Stimulated activated CD8-positive, alpha-beta memory T cell treated with anti-CD3 and anti-CD28 coated beads, Interleukin-2, amount 100 ng/mL, for 48 hours (primary cell): ENCODE measurements around the gene ANO3.
"Not testable (repeated sequence)": the region's sequence is repeated elsewhere in the genome, so short reads cannot be mapped to it uniquely, and the experiment has no call there.

Experiments
- DNase-seq, 2 donors: peaks; one replicate each; pipeline ENCODE4 v3.0.0-alpha.2; 2020; ENCODE audit warnings: low read depth in 2 of 2

ANO3 gene

DNA sequence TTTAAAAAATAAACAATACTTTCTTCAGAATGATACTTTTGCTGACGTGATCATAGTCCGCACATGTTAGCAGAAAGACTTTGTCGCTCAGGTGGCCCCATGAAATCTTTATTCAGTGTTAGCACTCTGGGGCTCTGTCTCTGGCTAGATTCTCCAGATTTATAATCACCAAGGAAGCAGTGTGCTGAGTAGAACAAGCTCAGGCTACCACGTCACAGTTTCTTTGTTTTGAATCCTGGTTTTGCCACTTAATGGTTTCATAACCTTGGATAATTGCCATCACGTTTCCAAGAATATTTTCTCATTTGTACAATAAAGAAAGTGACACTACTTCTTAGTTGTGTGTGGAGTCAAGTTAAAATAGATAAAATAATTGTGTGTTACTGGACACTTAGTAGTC, 244.0 kb downstream of the ANO3 start:
- no peak for DNase-seq

DNA sequence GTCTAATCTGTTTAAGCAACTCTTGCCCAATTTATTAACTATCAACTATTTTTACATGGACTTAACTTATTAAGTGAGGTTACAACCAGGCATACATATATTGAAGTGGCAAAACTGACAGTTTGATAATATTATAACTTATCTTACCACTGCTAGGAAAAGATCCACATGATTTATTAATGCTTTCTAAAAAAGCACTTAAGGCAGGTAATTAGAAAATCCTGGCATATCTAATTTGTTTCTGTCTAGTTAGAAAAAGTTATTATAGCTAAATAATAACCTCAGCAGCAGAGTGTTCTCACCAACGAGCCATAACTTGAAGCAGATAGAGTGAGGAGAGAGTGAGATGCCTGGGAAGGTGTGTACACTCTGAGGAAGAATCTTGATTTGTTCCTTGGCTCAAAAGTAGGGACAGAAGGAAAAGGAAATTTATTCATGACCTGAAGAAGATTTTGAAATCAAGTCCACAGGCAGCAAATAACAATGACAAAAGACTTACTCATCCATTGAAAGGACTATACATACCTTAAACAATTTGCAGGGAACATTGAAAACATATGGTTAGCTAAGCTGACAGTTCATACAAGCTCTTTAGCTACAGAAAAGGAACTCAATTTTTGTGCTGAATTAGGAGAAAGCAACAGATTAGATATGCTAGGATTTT, 247.2 kb downstream of the ANO3 start:
- DNase-seq = no peak

DNA sequence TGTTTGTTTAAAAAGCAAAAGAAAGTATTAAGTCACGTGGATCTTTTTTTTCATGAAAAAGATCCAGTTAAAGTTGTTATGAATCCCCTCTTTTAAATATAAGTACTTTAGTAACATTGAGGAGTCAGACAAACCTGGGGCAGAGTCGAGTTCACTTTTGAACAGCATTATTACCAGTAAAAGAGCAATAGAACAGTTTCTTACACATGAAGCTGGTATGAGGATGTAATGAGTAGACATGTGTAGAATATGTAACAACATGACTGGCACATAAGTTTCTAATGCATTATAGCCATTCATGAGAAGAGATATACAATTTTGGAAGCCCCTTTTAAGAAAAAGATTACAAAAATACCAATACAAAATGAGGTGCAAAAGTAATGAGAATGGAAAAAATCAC, 247.8 kb downstream of the ANO3 start:
- no peak for DNase-seq

GRCh38 chr11:26580929-26581328, 249.0 kb downstream of the ANO3 start:
- DNase-seq = no peak

DNA sequence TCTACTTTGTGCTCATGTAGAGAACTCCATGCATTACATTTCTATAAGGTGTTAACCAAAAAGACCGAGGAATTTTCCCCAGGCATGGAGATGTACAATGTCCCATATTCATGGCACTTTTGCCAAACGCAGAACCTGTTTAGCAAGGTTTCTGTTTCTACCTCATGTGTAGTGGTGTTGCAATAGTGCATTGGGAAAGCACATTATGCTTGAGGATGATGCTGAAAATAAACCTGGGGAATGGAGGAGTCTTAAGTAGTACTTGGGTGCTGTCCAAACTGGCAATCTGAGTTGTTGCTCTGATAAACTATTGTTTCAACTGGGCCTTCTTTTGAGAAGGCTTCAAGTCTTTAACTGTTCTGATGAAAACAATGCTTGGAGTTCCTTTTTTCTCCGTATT, 251.6 kb downstream of the ANO3 start:
- no peak for DNase-seq

GRCh38 chr11:26584818-26585217, 252.9 kb downstream of the ANO3 start:
- DNase-seq = no peak

- DNase-seq = no peak
These were observed 255.1 kb downstream of the ANO3 start for GRCh38 chr11:26587073-26587472.

DNA sequence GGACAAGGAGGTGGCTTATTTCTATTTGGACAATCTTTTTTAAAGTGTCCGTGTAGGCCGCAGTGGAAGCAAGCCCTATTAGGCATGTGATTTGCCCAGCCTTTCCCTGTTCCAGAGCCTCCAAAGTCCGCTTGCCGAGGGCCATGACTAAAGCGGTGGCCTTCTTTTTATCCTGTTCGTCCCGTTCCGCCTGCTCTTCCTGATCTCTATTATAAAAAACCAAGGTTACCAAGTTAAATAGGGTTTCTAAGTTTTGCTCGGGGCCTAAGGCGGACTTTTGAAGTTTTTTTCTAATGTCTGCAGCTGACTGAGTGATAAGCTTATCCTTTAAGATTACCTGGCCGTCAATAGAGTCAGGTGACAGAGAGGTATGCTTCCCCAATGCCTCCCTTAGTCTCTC, 261.8 kb downstream of the ANO3 start:
- DNase-seq = no peak

DNA sequence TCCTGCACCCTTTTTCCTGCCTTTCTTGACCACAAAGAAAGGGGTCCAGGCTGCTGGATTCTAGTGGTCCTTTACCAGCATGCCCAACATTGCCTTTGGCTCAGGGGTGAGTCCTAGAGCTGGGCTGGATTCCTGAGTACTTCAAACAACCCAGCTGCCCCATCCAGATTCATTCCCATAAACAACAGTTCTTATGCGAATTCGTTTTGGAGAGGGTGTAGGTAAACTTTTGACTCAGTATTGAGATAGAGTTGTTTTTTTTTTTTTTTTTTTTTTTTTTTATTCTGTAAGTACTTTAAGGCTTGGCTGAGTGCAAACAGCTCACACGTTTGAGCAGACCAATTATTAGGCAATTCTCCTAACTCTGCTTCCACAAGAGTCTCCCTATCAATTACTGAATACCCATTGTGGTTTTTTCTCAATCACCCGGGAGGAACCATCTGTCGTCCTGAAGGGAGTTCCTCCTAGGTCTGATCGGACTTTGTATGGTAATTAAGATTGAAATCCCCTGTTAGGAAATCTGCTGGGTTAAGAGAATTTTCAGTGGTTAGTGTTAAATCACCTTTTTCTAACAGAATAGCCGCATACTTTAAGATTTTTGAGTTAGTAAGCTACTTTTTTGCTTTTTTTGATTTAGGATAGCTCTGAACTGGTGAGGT, 263.4 kb downstream of the ANO3 start:
- not testable (repeated sequence) for DNase-seq

GRCh38 chr11:26597049-26597689, 265.2 kb downstream of the ANO3 start:
- not testable (repeated sequence) for DNase-seq

DNA sequence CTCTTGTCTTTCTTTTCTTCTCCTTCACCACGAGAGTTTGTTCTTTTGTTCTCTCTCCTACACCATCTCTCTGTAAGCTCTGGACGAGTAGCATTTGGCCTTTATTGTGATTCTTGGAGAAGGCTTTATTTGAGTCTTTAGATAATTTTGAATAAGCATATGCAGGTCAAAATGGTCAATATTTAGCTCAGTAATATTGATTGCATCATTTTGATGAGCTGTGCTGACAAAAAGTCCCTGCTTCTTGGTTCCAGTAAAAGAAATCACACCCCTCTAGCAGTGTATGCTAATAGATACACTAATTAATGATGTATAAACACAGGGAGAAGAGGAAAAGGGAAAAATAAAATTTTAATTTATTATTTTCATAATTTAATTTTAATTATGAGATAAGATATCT, 266.0 kb downstream of the ANO3 start:
- no peak for DNase-seq

GRCh38 chr11:26599425-26599824, 267.5 kb downstream of the ANO3 start:
- no peak for DNase-seq

- DNase-seq = no peak
These were observed 268.0 kb downstream of the ANO3 start for GRCh38 chr11:26599876-26600434.

GRCh38 chr11:26607725-26608506, 276.0 kb downstream of the ANO3 start:
- no peak for DNase-seq

DNA sequence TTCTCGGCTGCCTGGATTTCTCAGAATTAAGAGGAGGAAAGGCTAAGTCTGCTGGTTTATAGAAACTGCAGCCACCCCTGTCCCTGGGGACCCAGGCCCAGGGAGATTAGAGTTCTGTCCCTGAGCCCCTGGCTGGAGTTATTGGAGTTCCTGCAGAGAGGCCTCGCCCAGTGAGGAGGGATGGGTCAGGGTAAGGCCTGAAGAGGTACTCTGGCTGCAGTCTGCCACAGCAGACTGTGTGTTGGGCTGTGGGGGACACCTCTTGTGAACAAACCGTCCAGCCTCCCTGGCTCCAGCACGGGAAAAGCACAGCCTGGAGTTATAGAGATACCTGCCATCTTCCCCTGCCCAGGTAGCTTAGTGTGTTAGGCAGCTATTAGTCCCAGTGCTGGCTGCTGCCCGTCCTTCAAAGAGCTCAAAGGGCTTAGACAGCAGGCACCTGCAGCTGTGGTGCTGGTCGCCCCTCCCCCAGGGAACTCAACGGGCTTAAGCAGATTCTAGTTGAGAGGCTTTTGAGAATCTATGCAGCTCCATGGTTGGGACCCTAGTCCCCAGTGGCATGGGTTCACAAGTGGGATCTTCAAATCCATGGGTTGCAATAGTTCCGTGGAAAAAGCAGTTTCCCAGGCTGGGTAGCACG, 276.7 kb downstream of the ANO3 start:
- DNase-seq = no peak

DNA sequence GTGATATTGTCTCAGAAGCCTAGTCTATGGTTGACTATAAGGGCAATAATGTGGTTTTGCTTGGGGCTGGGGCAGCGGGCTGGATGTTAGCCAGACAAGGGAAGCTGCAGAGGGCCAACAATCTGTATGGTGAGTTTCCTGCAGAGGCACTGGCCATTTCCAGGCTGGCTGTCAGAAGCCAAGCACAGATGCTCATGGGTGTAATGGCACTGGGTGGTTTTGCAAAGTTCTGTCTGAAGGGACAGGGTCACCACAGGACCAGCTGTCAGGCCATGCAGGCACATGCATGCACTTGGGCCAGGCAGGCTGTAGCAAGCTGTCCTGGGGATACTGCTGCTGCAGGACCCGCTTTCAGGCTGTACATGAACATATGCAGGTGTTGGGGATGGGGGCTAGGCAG, 281.8 kb downstream of the ANO3 start:
- DNase-seq = no peak

DNA sequence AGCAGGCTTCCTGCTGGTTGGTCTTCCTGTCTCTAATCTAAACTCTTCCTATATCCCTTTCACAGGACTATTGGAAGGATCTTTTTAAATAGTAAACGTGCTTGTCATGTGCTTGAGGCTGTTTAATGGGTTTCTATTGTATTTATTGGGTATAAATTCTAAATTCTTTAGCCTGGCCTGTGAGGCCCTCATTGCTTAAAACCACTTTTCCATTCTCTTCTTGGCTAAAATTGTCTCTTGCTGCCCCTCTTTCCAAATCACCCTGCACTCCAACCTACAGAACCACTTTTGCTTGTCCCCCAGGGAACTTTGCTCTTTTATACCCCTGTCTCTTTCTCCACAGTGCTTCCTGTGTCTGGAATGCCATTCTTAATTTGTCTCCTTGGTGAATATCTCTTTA, 286.5 kb downstream of the ANO3 start:
- DNase-seq = no peak

- no peak for DNase-seq
These were observed 288.5 kb downstream of the ANO3 start for GRCh38 chr11:26620282-26621045.

- no peak for DNase-seq
These were observed 289.2 kb downstream of the ANO3 start for GRCh38 chr11:26621132-26621531.

- no peak for DNase-seq
These were observed 290.3 kb downstream of the ANO3 start for GRCh38 chr11:26622181-26622580.
